ENCODE measurements around the gene TMEM203.
A peak's percentile ranks its signal among the peaks of the same experiment; 100 is the strongest.
"Not testable (repeated sequence)": the region's sequence is repeated elsewhere in the genome, so short reads cannot be mapped to it uniquely, and the experiment has no call there.

TMEM203 gene

DNA sequence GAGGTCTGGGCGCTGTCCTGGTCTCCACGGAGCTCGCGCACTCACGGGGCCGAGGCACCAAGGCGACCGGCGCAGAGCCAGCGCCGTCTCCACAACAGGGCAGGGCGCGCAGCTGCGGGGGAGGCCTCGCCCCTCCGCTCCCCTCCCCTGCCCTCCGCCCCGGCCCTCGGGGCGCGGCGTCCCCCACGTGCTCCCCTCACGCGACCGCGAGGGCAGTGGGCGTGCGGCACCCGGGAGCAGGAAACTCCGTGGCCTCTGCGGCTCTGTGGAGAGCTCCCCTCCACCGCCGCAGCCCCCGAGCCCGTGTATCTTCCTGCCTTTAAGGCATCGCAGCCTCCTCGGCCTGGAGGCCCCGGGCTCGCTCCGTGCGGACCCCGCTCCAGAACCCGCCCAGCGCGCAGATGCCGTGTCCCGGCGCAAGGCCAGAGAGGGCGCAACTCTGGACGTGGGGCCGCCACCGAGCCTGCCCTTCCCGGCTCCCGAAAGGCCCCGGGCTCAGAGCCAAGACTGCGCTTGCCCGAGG lies 34.9 kb upstream of the TMEM203 start:
- Histone ChIP-seq H3K27me3 (ENCODE audit: control insufficient read depth, insufficient read depth, low read length) (no peaks in the 10 kb centered on the region), H3K4me1 (ENCODE audit: control insufficient read depth, insufficient read depth, low read length) (peaks cover 10% of the 10 kb centered on the region), H3K27ac (ENCODE audit: low read length) (no peak overlapping the region), H3K4me3 (ENCODE audit: low read length) (peak overlapping the region; percentile 81), H3K36me3 (ENCODE audit: control insufficient read depth, insufficient read depth, low read length) (peaks cover 15% of the 10 kb centered on the region), H3K9me3 (ENCODE audit: control insufficient read depth, insufficient read depth, low read length) (no peaks in the 10 kb centered on the region)
- no CpG with 5 or more reads among the region's 58 CpGs for WGBS (ENCODE audit: insufficient coverage, insufficient read length)
- no peak for DNase-seq (ENCODE audit: low read depth, low spot score)

GRCh38 chr9:137239541-137240200 lies 34.2 kb upstream of the TMEM203 start:
- H3K9me3 ChIP-seq (ENCODE audit: control insufficient read depth, insufficient read depth, low read length); H3K27ac ChIP-seq (ENCODE audit: low read length); H3K4me1 ChIP-seq (ENCODE audit: control insufficient read depth, insufficient read depth, low read length); DNase-seq (ENCODE audit: low read depth, low spot score); H3K27me3 ChIP-seq (ENCODE audit: control insufficient read depth, insufficient read depth, low read length): not testable (repeated sequence)
- WGBS (ENCODE audit: insufficient coverage, insufficient read length) = no CpG with 5 or more reads among the region's 27 CpGs
- Histone ChIP-seq H3K36me3 (ENCODE audit: control insufficient read depth, insufficient read depth, low read length) (peaks cover 15% of the 10 kb centered on the region), H3K4me3 (ENCODE audit: low read length) (peak overlapping the region; percentile 81; the same call in 1 of the 2 replicates)

DNA sequence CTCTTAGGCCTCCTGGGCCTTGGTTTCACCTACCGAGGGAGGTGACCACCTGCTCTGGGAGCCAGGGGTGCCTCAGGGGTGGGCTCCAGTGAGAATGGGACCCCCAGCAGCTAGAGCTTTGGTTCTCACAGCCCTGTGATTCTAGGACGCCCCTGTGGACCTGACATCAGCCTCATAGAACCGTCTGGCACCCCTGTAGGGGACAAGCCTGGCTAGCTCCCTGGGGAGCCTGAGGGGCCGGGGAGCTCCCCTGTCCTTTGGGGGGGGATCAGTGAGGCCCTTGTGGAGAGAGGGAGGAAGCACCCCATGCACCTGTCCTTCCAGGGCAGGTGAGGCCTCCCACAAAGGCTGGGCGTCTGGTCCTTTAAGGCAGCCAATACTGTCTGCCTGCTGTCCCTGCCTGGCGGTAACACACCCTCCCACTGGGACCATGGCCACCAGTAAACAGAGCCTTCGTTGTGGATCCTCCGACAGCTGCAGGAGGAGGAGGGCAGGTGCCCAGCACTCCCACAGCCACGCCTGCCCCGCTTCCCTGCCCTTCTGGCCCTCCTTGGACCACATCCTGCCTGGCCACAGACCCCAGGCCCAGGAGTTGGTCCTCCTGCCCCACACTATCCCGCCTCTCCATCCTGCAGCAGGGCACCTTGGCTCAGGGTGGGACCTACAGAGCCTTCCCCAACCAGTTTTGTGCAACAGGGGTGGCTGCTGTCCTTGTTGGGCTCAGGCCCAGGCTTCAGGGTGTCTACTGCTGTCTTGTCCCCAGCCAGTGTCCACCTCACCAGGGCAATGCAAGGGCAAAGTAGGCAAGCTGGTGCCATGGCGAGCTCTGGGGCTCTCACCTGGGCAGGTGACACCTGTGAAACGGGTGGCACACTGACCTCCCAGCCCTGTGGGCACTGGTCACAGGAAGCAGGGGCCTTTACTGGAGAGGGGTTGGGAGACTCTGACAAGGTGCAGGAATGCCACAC lies 32.6 kb upstream of the TMEM203 start:
- no CpG with 5 or more reads among the region's 13 CpGs for WGBS (ENCODE audit: insufficient coverage, insufficient read length)
- Histone ChIP-seq H3K36me3 (ENCODE audit: control insufficient read depth, insufficient read depth, low read length) (peaks cover 7% of the 10 kb centered on the region), H3K27me3 (ENCODE audit: control insufficient read depth, insufficient read depth, low read length) (no peaks in the 10 kb centered on the region), H3K4me1 (ENCODE audit: control insufficient read depth, insufficient read depth, low read length) (peaks cover 7% of the 10 kb centered on the region), H3K27ac (ENCODE audit: low read length) (no peak overlapping the region), H3K9me3 (ENCODE audit: control insufficient read depth, insufficient read depth, low read length) (no peaks in the 10 kb centered on the region), H3K4me3 (ENCODE audit: low read length) (no peak overlapping the region)
- DNase-seq (ENCODE audit: low read depth, low spot score) = no peak

- H3K4me3 ChIP-seq (ENCODE audit: low read length) = no peak overlapping the region
- H3K27ac ChIP-seq (ENCODE audit: low read length) = no peak overlapping the region
- no peaks in the 10 kb centered on the region for H3K36me3 ChIP-seq (ENCODE audit: control insufficient read depth, insufficient read depth, low read length)
- no CpG with 5 or more reads among the region's 11 CpGs for WGBS (ENCODE audit: insufficient coverage, insufficient read length)
- no peak for DNase-seq (ENCODE audit: low read depth, low spot score)
- H3K27me3 ChIP-seq (ENCODE audit: control insufficient read depth, insufficient read depth, low read length) = no peaks in the 10 kb centered on the region
- H3K4me1 ChIP-seq (ENCODE audit: control insufficient read depth, insufficient read depth, low read length) = peaks cover 7% of the 10 kb centered on the region
- H3K9me3 ChIP-seq (ENCODE audit: control insufficient read depth, insufficient read depth, low read length) = no peaks in the 10 kb centered on the region
These were observed 31.5 kb upstream of the TMEM203 start for GRCh38 chr9:137236936-137237421.

DNA sequence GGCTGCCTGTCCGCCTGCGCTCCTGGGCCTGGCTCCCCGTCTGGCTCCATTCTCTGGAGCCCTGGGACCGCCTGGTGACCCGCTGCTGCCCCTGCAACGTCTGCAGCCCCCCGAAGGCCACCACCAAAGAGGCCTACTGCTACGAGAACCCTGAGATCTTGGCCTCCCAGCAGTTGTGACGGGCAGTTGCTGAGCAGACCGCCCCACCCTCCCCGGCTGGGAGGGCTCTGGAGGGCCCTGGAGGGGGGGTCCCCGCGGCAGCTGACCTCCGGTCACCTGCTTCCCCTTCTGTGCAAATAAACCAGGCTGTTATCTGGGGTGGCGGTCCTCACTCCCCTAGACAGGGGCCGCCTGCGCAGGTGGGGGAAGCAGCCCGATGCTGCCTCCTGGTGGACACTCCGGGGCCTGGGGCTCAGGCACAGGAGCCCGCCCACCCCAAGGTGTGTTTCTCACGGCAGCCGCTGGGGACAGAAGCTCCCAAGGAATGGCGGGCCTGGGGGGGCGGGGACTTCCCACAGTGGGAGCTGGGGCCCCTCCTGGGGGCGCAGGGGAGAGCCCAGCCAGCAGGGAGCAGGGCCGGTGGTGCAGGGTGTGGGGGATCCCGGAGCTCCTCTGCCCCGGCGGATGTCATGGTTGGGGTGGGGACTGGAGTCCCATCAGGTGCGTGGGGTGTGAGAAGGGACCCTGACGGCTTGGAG lies 30.9 kb upstream of the TMEM203 start:
- Histone ChIP-seq H3K36me3 (ENCODE audit: control insufficient read depth, insufficient read depth, low read length) (no peaks in the 10 kb centered on the region), H3K27ac (ENCODE audit: low read length) (no peak overlapping the region), H3K4me1 (ENCODE audit: control insufficient read depth, insufficient read depth, low read length) (peaks cover 7% of the 10 kb centered on the region), H3K4me3 (ENCODE audit: low read length) (no peak overlapping the region), H3K9me3 (ENCODE audit: control insufficient read depth, insufficient read depth, low read length) (no peaks in the 10 kb centered on the region), H3K27me3 (ENCODE audit: control insufficient read depth, insufficient read depth, low read length) (no peaks in the 10 kb centered on the region)
- no peak for DNase-seq (ENCODE audit: low read depth, low spot score)
- WGBS (ENCODE audit: insufficient coverage, insufficient read length) = no CpG with 5 or more reads among the region's 31 CpGs

DNA sequence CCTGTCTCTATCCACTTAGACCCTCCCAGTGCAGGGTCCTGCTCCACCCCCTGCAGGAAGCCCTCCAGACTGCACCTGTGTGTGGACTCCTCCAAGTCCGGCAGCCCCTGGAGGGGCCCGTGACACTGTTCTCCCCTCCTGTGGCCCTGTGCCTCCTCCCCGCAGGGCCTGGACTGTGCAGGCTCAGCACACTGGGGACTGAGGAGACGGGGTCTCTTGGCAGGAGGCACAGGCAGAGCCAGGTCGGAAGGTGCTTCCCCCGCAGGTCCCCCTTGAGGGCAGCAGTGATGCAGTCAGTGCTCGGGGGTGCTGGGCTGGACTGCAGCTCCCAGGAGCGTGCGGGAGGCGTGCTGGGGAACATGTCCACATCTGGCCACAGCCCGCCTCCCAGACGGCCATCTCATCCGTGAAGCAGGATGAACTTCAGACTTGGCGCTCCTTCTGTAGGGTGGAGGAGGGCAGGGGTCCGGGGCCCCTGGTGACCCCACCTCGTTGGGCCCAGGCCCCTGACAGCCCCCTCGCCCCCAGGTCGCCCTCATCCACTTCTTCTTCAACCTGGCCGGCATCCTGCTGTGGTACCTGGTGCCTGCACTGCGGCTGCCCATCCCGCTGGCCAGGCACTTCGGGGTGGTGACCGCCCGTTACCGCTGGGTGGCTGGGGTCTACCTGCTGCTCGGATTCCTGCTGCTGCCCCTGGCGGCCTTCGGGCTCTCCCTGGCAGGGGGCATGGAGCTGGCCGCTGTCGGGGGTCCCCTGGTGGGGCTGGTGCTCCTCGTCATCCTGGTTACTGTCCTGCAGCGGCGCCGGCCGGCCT lies 30.2 kb upstream of the TMEM203 start:
- WGBS (ENCODE audit: insufficient coverage, insufficient read length) = no CpG with 5 or more reads among the region's 35 CpGs
- no peak overlapping the region for H3K27ac ChIP-seq (ENCODE audit: low read length)
- no peaks in the 10 kb centered on the region for H3K27me3 ChIP-seq (ENCODE audit: control insufficient read depth, insufficient read depth, low read length)
- no peak for DNase-seq (ENCODE audit: low read depth, low spot score)
- no peak overlapping the region for H3K4me3 ChIP-seq (ENCODE audit: low read length)
- no peaks in the 10 kb centered on the region for H3K36me3 ChIP-seq (ENCODE audit: control insufficient read depth, insufficient read depth, low read length)
- no peaks in the 10 kb centered on the region for H3K9me3 ChIP-seq (ENCODE audit: control insufficient read depth, insufficient read depth, low read length)
- peaks cover 7% of the 10 kb centered on the region for H3K4me1 ChIP-seq (ENCODE audit: control insufficient read depth, insufficient read depth, low read length)

DNA sequence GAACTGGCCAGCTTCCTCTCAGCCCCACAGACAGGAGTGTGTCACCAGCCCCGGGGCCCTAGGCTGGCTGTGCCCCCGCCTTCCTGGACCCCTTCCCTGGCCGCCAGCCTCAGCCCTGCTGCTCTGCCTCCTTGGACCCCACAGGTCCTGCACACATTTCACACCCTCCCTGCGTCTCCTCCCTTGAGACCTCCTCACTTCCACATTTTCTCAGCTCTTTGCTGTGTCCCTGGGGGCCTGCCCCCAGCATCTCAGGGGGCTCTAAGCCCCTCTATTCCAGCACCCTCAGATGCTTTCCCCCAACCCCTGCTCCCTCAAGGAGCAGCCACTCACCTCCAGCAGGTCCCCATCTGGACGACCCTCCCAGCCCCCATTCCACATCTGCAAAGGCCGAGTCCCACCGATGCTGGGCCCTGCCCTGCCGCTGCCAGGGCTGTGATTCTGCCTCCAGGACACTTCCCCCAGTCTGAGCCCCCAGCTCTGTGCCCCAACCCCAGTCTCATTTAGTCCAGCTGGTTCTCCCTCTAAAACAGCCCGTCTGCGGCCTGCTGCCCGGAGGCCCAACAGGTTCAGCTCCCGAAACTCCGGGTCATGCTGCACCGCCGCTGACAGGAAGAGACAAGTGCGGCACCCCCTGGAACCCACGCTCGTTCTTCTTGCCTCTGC lies 29.4 kb upstream of the TMEM203 start:
- H3K27me3 ChIP-seq (ENCODE audit: control insufficient read depth, insufficient read depth, low read length) = no peaks in the 10 kb centered on the region
- no peak for DNase-seq (ENCODE audit: low read depth, low spot score)
- H3K9me3 ChIP-seq (ENCODE audit: control insufficient read depth, insufficient read depth, low read length) = no peaks in the 10 kb centered on the region
- H3K27ac ChIP-seq (ENCODE audit: low read length) = no peak overlapping the region
- no peaks in the 10 kb centered on the region for H3K36me3 ChIP-seq (ENCODE audit: control insufficient read depth, insufficient read depth, low read length)
- peaks cover 7% of the 10 kb centered on the region for H3K4me1 ChIP-seq (ENCODE audit: control insufficient read depth, insufficient read depth, low read length)
- no CpG with 5 or more reads among the region's 18 CpGs for WGBS (ENCODE audit: insufficient coverage, insufficient read length)
- no peak overlapping the region for H3K4me3 ChIP-seq (ENCODE audit: low read length)

DNA sequence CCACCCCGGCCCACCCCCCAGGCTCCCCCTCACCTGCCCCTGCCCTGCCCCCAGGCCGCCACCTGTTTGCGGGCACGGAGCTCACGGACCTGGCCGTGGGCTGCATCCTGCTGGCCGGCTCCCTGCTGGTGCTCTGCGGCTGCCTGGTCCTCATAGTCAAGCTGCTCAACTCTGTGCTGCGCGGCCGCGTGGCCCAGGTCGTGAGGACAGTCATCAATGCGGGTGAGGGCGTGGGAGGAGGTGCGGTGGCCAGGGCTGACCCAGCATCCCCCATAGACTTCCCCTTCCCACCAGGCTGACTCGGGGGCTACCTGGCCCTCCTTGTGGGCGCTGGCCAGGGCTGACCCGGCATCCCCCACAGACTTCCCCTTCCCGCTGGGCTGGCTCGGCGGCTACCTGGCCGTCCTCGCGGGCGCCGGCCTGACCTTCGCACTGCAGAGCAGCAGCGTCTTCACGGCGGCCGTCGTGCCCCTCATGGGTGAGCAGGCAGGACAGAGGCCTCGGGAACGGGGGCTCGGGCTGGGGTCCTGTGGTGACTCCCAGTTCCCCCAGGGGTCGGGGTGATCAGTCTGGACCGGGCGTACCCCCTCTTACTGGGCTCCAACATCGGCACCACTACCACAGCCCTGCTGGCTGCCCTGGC lies 28.7 kb upstream of the TMEM203 start:
- no peaks in the 10 kb centered on the region for H3K9me3 ChIP-seq (ENCODE audit: control insufficient read depth, insufficient read depth, low read length)
- no peaks in the 10 kb centered on the region for H3K36me3 ChIP-seq (ENCODE audit: control insufficient read depth, insufficient read depth, low read length)
- DNase-seq (ENCODE audit: low read depth, low spot score) = no peak
- no CpG with 5 or more reads among the region's 40 CpGs for WGBS (ENCODE audit: insufficient coverage, insufficient read length)
- no peak overlapping the region for H3K27ac ChIP-seq (ENCODE audit: low read length)
- no peak overlapping the region for H3K4me3 ChIP-seq (ENCODE audit: low read length)
- peaks cover 7% of the 10 kb centered on the region for H3K4me1 ChIP-seq (ENCODE audit: control insufficient read depth, insufficient read depth, low read length)
- H3K27me3 ChIP-seq (ENCODE audit: control insufficient read depth, insufficient read depth, low read length) = no peaks in the 10 kb centered on the region
